Stimulated activated CD4-positive, alpha-beta T cell treated with anti-CD3 and anti-CD28 coated beads, TNF-alpha, amount 100 ng/mL, for 48 hours (primary cell): ENCODE results near the gene FRMD3.

Experiments
- DNase-seq, 3 donors: peaks; one replicate each; pipeline ENCODE4 v3.0.0-alpha.2; 2020; ENCODE audit warnings: low read depth in 3 of 3

The FRMD3 gene

GRCh38 chr9:83473488-83473971 lies 64.7 kb downstream of the FRMD3 start:
- DNase-seq, result no peak

DNA sequence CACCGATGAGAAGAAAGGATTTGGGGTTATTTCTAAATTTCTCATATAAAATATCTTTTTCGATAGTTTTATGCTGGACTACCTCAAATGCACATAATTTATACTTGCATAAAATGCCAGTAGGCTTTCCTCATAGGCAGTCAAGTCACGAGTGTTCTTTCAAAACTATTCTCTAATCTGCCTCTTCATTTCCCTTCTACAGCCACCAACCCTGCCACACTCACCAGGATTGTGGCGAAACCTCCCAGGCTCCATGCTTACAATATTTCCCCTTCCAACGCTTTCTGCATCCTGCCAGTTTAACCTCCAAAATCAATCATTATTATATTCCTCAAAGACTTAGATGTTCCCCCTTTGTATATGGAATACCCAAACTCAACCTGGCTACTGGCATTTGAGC lies 65.4 kb downstream of the FRMD3 start:
- DNase-seq, result no peak

- no peak for DNase-seq
Measured at GRCh38 chr9:83472221-83472665, 66.0 kb downstream of the FRMD3 start.

DNA sequence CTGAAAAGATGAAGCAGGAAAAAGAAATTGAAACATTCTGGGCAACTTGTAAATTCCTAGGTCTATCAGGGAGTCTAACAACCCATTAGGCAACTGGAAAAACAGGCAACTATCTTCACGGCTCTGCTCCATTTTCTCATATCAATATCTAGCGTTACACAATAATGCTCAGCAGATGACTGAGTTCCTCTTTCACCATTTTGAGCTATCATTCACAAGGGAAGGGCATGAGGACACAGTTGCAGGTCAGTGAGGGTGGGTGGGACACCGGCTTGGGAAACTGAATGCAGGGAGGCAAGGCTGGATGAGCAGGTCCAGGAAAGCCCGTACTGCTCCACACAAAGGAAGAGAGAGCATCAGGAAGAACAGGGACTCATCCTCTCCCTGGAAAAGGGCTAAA lies 67.0 kb downstream of the FRMD3 start:
- no peak for DNase-seq

DNA sequence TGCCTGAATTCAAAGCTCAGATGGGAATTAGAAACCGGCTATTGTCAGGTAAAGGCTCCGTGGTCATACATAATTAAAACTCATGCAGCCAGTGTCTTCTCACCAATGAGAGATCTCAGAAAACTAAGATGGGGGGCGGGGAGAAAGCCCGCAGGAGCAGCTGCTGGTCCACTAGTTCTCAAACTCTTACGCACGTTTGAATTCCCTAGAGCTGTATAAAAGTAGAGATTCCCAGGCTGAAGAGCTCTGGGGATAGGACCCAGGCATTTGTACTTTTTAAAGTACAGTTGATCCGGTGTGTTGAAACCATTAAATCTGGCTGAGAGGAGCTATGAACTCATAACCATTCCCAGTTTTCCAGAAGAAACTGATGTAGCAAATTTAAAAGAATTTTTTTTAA lies 68.5 kb downstream of the FRMD3 start:
- no peak for DNase-seq

GRCh38 chr9:83468821-83469220 lies 69.4 kb downstream of the FRMD3 start:
- no peak for DNase-seq

DNA sequence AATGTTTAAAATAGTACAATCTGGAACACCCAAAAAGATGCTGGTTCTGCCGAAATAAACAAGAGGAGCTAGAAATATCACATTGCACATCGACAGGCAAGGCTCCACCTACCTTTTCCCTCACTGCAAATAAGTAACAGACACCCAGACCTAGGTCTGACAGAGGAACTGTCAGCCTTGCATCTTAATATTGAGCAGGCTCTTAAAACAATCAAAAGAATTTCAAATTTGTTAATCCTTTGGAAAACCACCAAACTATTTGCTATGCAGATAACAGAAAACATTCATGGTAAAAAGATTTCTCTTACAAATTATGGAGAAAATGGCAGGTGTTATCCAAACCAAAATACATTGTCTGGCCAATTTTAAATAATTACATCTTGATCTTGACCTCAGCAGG lies 71.3 kb downstream of the FRMD3 start:
- no peak for DNase-seq

GRCh38 chr9:83466351-83466750 lies 71.8 kb downstream of the FRMD3 start:
- DNase-seq, result no peak

DNA sequence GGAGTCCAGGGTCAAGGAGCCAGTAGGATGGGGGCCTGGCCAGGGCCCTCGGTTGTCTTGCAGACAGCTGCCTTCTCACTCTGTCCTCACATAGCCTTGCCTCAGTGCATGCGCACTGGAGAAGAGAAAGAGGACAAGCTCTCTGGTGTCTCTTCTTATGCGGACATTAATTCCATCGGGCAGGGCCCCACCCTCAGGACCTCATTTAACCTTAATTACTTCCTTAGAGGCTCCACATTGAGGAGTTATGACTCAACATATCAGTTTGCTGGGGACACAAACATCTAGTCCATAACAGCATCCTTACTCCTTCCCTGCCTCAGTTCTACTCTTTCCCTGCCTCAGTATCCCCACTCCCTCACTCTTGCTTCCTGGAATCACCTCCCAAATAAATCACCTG lies 78.4 kb downstream of the FRMD3 start:
- DNase-seq, result no peak

DNA sequence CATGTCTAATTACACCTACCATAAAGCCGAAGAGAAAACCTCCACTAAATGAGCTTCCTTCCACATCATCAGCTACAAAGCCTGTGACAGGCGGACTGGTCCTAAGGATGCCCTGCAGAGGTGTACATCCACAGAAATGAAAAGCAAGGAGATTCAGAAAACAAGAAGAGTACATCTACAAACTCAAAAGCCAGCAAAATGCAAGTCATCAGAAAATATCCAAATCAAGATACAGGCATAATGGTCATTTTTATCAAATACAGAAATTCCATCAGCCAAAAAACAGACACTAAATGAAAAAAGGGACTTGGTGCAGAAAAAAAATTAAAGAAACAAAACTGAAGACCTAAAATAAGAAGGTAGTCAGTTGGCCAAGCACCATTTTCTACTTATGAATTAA lies 79.7 kb downstream of the FRMD3 start:
- DNase-seq, result no peak

GRCh38 chr9:83457005-83457404 lies 81.2 kb downstream of the FRMD3 start:
- no peak for DNase-seq

DNA sequence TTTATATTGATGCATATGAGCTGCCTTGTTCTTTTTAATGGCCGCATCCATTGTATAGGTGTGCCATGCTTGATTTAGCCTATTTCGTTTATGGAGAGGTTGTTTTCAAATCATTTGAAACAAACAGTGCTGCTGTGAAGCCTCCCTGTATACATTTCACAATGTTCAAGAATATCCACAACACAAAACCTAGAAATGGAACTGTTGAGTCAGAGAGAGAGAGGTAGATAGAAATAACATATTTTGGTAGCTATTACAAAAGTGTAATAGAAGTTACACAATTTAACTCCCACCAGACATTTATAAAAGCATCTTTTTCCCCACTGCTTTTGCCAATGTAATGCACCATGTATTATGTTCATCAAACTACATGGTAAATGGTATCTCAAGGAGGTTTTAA lies 82.0 kb downstream of the FRMD3 start:
- no peak for DNase-seq

DNA sequence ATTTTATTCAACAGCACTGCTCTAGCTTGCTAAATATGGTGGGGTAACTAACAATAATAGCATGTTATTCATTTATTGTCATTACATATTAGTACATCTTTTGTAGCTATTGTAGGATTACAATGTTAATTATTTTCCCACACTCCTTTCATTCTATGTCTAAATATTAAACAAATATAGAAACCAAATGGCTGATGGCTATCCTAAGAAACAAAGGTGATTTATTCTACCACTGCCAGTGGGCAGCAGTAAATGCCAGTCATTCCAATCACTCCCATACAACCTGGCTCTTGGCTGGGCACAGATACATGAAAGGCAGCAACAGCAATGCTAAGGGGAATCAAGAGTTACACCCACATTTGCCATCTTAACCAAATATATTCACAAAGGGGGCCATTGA lies 84.1 kb downstream of the FRMD3 start:
- DNase-seq, result no peak

DNA sequence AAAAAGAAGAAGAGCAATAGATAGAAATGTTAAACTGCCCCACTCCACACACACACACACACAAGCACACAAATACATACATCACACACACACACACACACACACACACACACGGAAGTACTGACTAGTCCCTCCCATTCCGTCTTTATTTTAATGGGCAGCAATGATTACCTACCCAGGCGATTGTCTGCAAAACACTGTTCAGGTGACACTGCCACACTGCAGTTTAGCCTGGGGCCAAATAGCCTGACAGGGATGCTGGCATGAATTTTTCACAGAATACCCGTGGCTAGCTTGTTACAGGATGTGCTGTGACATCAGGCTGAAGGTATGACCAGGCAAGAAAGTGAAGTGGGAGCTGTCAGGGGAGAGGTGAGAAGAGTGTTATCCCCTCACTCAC lies 86.9 kb downstream of the FRMD3 start:
- DNase-seq, result no peak

DNA sequence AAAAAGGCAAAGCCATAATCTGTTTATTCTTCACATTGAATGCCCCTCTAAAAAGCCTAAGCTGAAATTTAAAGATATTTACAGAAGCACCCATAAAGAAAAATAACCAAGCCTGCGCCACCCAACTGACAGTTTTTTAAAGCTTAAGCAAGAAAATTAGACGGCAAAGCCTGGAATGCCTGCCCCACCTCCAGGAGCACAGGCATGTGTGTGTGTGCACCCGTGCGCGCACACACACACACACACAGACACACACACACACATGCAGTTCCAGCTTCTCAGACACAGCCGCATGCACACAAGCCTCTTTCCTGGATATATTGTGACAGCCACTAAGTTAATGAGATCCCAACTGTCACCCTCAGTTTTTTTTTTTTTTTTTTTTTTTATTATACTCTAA lies 88.2 kb downstream of the FRMD3 start:
- no peak for DNase-seq

DNA sequence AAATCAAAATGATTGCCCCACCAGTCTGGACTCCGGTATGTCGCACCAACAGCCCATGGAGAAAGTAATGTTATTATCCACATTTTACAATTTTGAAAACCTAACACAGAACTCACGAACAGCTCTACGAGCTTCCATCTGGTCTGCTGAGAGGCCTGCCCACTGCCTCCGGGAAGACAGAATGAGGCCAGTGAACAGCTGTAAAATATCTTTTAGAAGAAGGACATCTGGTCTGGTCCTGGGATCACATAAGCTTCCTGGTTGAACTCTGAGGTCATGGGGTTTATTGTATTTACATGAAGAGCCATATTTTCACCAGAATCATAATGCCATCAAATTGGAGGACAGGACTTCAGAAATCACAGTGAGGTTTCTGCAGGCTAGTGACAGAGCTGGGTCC lies 89.0 kb downstream of the FRMD3 start:
- no peak for DNase-seq

DNA sequence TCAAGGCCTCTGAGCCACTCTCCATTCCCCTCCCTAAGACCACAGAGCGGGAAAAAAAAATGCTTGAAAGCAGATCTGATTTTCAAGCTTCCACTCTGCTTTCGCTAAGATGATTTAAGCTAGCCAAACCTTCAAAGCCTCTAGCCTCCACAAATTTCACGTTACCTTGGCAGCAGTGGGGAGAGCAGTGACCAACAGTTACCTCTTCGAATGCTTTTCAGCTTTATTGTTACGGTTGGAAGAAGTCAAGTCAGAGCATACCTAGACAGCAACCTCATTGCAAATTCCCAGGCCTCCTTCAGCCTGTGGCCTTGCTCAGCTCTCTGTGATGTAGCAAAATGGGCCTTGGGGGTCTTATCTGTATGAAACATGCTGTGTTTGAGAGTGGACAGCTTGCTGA lies 89.6 kb downstream of the FRMD3 start:
- no peak for DNase-seq

GRCh38 chr9:83447351-83447750 lies 90.8 kb downstream of the FRMD3 start:
- no peak for DNase-seq

DNA sequence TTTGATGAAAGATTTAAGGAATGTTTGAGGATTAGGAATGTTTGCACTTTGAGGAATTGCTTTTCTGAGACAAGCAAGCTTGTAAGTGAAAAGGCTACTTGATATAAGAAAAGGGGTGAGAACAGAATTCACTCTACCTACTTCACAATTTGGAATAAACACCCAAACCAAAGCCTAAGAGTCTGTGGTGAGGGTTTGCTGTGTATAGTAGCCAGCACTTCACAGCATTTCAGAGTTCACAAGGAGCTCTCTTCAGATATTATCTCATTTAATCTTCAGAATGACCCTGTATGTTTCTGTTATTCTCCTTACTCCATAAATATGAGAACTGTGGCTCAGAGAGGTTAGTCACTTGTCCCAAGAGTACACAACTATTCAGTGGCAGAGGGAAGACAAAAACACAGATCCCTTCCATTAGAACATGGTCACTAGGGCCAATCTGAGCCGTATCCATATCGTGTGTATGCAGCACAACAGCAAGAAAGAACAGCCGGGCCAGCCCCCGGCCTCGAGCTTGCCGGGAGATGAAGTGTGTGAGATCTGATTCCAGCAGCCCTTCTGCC lies 92.4 kb downstream of the FRMD3 start:
- DNase-seq, result no peak

DNA sequence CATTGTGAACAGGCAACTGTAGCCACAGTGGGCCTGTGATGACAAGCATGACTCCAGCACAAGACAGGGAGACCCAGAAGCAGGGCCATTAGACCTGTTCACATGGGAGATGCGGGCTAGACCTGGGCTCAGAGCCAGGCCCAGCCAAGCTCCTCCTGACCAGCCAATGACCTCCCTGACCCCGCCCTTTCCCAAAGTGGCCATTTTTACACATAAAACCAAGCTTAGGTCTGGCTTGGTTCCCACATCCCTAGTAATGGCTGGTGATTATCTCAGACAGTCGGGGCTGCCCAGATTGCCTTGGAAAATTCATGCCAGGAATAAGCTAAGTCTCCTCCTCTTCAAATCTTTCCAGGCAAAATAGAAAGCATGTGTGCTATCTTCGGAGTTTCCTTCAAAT lies 94.1 kb downstream of the FRMD3 start:
- no peak for DNase-seq

- no peak for DNase-seq
Measured at GRCh38 chr9:83441390-83441789, 96.8 kb downstream of the FRMD3 start.

GRCh38 chr9:83440641-83441040 lies 97.6 kb downstream of the FRMD3 start:
- no peak for DNase-seq

GRCh38 chr9:83435301-83435700 lies 102.9 kb downstream of the FRMD3 start:
- DNase-seq, result no peak

- DNase-seq, result no peak
Measured at GRCh38 chr9:83434254-83434653, 103.9 kb downstream of the FRMD3 start.
